ENCODE results near the gene MEP1B.
A peak's percentile ranks its signal among the peaks of the same experiment; 100 is the strongest.
"Not testable (repeated sequence)": the region's sequence is repeated elsewhere in the genome, so short reads cannot be mapped to it uniquely, and the experiment has no call there.

MEP1B gene

DNA sequence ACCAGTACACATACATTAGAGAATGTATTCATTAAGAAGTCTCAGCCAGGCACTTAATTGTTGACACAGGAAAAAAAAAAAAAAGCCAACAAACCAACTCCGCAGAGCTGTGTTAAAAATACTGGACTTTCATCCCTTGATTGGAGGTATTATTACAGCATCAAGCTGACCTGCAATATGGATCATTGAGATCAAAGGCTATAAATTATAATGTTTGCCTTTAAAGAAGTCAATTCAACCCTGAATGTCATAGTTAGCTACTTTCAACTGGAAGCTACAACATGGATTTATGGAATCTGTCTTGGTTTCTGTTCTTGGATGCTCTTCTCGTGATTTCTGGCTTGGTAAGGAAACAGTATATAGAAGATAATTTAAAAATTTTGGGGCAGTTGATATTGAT is at the start of gene MEP1B:
MEP1B (plus strand) TSS at position 250 of the 400 bp plus-strand sequence; CDS start at position 282, 32 bp downstream.
- DNase-seq (ENCODE audit: low read depth in 2 of 2), result no peak

DNA sequence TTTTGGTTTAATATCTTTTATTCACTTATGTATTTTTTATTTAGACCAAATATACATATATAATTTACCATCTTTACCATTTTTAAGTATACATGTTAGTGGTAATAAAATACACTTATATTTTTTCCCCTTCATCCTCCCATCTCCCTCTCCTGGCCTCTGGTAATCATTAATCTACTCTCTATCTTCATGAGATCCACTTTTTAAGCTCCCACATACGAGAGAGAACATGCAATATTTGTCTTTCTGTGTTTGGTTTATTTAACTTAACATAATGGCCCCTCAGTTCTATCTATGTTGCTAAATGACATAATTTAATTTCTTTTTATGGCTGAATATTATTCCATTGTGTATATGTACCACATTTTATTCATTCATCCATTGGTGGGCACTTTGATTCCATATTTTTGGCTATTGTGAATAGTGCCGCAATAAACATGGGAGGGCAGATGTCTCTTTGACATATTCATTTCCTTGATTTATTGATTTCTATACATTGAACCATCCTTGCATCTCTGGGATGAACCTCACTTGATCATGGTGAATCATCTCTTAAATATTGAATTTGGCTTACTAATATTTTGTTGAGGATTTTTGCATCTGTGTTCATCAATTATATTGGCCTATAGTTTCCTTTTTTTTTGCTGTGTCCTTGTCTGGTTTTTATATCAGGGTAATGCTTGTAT is 41.5 kb upstream of the MEP1B start:
- no peak for DNase-seq (ENCODE audit: low read depth in 2 of 2)

DNA sequence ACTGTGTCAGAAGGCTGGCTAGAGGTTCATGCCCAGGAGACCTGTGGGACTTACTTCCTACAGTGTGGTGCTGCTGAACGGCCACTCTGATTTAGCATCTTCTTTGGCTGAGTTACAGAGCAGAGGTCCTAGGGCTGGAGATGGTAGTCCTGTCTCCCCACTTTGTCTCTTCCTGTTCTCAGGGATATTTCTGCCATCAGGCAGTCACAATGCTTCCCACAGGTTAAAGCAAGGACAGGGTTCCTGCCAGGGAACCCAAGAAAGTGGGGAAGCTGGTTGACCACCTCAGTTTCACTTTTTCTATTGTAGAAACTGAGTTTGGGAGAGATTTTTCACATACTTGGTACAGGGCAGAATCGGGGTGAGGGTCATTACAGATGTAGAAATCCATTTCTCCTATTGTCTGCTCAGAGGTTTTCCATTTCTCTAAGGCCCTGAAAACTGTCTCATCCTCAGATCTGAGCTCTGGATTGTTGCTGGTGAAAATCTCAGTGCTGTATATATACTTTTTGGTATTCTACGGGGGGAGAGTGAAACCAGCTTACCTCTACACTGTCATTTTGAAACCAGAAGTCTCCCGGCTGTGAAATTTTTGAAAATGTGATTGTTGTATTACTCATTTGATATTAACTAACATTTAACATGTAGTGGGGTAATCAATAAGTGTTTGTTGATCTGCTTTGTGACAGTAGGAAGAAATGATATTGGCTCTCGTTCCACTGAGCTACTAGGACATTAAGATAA is 37.0 kb upstream of the MEP1B start:
- DNase-seq (ENCODE audit: low read depth in 2 of 2), result no peak

DNA sequence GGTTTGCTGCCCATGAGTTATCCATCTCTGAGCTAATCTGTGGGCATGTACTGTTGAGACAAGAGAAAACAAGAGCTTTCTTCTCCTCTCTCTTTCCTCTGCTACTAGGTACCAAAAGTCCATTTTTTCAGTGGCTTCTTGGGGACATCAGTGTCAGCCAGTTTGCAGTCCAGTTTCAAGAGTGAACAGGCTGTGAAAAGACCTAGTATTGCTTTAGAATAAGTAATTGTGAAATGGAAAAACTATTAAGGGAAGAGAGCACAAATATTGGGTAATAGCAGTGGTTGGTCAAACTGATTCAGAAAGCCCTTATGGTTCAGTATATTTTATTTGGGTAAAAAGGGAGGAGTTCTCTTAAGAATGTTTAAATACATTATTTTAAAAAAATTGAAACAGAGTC is 33.0 kb upstream of the MEP1B start:
- DNase-seq (ENCODE audit: low read depth in 2 of 2), result no peak

DNA sequence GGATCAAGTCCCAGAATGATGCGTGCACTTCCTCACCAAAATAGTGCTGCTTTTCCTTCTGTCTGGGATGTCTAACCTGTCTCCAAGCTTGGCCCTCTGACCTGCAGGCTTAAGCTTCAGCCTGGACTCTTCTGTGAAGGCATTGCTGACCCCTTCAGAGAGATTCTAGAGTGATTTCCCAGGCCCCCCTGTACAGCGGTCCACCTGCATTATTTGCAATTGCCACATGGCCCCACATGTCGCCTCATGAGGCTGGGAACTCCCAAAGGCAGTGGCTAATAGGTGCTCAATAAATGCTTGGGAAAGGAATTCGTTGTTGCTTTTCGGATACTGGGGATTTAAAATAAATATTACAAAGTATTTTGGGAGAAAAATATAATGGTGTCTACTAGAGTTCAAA is 32.3 kb upstream of the MEP1B start:
- no peak for DNase-seq (ENCODE audit: low read depth in 2 of 2)

DNA sequence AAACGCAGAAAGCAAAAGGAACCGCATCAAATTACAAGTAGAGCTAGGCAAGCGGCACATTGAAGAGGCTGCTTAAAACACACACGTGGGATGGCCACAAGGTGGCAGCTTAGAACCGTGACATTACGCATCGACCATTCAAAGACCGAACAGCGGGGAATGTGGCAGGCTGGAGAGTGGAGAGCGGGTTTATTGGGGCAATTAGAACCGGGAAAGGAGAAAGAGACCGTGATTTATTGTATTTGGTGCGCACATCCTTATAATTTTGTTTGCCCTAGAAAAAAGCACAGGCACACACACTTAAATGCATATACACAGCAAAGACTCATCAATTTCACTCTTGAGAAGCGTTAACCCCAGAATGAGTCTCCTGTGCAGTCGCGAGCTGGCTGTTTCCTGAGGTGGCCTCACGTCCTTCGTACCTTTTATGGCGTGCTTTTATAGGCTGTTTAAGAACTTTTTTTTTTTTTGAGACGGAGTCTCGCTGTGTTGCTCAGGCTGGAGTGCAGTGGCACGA is 31.7 kb upstream of the MEP1B start:
- peak; percentile 29 to 59 for DNase-seq (ENCODE audit: low read depth in 2 of 2)

DNA sequence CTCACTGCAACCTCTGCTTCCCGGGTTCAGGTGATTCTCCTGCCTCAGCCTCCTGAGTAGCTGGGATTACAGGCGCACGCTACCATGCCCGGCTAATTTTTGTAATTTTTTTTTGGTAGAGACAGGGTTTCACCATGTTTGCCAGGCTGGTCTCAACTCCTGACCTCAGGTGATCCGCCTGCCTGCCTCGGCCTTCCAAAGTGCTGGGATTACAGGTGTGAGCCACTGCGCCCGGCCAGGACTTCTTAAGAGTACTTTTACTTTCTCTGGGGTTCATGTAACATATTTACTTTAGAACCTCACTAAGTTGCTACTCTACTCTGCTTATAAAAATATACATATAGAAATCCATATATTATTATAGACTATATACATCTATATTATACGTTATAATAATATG is 31.2 kb upstream of the MEP1B start:
- not testable (repeated sequence) for DNase-seq (ENCODE audit: low read depth in 2 of 2)

DNA sequence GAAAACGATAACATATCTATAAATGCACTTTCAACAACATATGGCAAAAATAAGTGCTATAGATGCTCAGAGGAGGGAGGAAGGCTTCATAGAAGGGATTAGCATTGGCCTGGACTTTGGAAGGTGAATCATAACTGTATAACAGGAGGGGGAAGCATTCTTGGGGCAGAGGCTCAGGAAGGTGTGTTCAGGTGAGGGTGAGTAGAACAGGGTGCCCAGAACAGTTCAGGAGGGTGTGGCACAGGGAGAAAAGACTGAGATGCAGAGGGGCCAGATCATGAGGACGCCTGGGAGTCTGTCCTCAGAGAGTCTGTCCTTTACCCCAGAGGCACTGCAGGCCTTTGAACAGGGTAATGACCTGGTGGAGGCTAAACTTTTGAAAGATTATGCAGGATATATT is 29.3 kb upstream of the MEP1B start:
- DNase-seq (ENCODE audit: low read depth in 2 of 2), result no peak

DNA sequence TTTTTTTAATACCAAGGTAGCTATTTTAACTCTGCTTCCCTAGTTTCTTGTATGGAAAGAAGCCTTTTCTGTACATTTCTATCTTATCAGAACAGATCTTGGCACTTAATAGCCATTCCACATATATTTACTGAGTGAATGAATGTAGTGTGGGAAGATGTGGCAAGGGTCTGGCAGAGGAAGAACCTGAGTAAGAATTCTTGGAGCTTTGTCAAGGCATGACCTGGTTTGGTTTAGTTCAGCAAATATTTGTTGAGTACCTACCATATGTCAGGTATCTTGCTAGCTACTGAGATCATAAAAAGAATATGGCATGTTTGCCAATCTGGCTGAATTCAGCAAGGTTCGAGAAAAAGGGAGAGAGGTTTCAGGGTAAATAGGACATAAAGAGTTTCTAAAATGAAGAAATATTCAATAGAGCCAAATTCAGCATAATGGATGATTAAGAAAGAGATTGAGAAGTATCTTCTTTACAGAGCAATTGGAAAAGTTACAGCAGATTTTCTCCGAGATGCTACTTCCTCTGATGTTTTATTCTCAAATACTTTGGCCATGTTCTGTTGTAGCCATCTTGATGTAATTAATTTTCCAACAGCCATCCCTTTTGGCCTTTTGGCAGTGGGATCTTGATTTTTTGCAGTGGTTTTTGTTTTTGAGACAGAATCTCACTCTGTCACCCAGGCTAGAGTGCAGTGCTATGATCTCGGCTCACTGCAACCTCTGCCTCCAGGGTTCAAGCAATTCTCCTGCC is 21.7 kb upstream of the MEP1B start:
- DNase-seq (ENCODE audit: low read depth in 2 of 2), result no peak

DNA sequence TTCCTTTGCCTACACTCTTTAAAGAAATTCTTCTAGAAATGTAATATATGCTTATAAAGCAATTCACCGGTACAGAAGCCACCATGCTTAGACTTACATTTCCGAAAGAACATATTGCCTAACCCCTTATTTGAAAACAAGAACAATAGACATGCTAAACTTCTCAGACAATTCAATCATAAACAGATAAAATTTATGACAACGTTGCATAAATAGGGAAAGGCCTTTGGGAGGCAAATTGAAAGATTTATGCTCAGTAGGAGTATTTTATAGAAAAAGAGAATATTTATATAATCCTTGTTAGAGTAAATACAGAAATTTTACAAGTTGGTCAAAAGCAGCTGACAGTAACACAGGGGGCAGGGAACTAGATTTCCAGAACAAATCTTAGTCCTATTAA is 16.2 kb upstream of the MEP1B start:
- no peak for DNase-seq (ENCODE audit: low read depth in 2 of 2)

DNA sequence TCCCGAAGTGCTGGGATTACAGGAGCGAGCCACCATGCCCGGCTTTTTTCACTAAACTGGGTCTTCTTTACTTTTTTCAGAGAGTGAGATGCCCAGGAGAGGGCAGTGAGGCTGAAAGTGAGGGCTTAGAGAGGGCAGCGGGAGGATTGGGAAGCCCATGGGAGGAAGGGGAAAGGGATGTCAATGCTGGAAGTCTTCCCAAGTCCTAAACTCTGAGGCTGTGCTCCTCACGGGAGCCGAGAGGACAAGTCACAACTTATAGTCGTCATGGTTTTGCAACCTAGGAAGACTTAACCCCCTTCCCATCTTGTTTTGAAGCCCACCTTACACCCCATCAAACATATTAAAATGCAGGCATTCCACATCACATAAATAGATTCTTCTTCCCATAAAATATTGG is 15.1 kb upstream of the MEP1B start:
- no peak for DNase-seq (ENCODE audit: low read depth in 2 of 2)

DNA sequence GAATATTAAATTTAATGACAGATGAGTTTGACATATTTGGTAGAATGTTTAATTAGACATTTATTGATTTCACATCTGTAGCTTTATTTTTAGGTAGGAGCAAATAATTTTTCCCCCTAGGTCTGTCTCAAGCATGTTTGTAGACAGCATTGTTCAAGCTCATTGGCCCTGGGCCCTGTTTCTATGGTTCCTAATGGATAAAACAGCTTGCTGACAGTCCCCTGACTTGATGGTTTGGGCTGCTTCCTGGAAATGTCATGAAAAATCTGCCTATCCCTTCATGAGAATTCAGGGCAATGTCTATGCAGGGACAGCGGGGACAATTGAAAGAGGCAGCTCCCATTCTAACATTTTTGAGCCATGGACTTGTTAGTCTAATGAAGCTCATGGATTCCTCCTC is 14.6 kb upstream of the MEP1B start:
- no peak for DNase-seq (ENCODE audit: low read depth in 2 of 2)

DNA sequence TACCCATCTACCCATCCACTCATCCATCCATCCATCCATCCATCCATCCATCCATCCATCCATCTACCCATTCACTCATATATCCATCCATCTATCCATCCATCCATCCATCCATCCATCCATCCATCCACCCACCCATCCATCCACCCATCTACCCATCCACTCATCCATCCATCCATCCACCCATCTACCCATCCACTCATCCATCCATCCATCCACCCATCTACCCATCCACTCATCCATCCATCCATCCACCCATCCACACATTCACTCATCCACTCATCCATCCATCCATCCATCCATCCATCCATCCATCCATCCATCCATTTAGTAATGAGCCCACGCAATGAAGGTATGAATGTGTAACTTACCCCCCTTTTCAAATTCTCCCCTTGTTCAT is 13.1 kb upstream of the MEP1B start:
- DNase-seq (ENCODE audit: low read depth in 2 of 2), result not testable (repeated sequence)

DNA sequence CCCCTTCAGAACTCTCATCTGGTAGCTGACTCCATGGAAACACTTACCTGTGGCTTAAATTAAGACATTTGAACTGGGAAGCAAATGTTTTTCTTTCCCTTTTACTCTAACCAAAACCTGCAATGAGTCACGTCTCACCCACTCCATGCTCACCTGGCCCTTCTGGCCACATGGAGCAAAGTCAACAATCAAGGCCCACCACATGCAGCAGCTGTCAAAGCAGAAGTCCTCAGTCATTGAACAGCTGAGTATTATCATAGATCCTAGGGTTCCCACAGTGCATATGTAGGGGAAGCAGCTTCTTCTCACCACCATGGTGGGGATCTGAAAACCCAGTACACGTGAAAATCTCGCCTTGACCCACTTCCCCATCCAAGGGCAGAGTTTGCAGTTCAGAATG is 12.3 kb upstream of the MEP1B start:
- DNase-seq (ENCODE audit: low read depth in 2 of 2), result no peak

DNA sequence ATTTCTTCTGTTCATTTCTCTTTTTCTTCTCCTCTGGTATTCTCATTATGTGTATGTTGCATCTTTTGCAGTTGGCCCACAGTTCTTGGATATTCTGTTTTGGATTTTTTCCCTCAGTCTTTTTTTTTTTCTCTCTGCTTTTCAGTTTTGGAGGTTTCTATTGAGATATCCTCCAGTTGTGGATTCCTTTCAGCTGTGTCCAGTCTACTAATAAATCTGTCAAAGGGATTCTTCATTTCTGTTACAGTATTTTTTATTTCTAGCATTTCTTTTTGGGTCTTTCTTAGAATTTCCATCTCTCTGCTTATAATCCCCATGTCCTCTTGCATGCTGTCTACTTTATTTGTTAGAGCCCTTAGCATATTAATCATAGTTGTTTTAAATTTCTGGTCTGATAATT is 6.3 kb upstream of the MEP1B start:
- DNase-seq (ENCODE audit: low read depth in 2 of 2), result no peak

DNA sequence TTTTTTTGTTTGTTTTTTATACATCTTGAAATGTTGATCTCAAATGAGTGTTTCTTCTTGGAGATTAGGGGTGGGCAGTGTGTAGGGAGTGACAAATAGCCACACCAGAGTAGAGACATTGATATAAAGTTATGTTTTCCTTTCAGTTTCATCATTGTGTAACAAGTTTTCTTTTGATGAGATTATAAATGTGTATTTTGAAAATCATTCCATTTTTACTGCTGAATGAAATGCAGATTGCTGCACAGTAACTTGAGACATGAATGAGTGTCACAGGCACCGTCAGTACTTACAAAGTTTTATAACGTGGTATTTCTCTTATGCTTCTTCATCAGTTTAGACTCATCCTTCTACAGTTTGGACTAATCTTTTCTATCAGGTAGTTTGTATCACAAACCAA is 370 bp downstream of the MEP1B start:
- no peak for DNase-seq (ENCODE audit: low read depth in 2 of 2)

DNA sequence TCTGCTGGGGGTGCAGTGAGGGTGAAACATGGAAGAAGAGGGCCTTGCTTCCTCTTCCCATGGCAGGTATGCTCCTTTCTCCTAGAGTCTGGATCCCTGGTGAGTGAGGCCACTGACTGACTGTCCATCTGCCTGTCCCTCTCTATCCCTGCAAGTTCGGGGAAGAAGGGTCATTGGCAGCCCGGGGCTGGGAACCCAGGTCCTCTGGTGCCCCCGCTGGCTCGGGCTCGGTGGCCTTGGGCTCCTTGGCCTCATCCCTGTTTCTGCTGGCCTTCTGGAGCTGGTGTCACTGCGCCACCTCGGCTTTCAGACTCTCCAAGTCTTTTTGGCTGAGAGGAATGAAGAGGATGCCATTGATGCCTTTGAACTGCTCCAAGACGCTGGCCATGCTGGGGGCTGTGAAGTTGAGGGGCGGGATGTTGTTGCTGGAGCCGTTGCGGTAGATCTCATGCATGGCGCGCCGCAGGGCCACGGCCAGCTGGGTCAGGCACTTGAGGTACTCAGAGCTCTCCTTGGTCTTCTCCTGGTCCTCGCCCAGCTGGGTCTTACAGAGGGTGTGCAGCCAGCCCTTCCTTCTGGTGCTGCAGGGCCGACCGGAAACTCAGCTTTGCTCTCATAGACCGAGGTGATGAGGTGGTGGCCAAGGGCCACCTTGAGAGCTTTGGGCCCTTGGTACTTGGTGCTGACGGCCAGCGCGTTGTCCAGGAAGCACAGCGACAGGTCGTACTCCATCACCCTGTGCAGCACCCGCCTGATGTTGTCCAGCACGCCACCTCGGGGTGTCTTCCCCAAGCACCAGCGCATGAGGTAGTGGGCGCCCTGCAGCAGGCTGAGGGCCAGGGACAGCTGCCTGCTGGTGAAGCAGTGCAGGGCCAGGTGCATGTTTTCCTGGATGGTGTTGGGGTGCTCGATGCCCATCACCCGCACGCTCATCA is 6.3 kb downstream of the MEP1B start:
- no peak for DNase-seq (ENCODE audit: low read depth in 2 of 2)

DNA sequence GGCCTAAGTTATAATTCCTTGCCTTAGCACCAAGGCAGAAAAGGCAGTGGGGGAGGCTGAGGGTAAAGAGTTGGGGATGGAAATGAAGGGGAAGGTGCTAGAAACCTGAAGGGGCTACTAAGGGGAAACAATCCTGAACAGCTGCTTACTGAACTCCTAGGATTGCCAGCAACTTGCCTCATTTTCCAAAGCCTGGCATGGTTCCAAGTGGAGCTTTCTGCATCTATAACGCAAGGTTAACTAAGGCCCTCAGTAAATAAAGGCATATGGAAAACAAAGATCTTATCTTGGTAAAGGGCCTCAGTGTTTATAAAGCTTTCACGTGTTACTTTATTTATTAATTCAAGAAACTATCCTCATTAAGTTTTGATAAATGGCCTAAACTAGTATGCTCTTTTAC is 10.9 kb downstream of the MEP1B start:
- no peak for DNase-seq (ENCODE audit: low read depth in 2 of 2)

DNA sequence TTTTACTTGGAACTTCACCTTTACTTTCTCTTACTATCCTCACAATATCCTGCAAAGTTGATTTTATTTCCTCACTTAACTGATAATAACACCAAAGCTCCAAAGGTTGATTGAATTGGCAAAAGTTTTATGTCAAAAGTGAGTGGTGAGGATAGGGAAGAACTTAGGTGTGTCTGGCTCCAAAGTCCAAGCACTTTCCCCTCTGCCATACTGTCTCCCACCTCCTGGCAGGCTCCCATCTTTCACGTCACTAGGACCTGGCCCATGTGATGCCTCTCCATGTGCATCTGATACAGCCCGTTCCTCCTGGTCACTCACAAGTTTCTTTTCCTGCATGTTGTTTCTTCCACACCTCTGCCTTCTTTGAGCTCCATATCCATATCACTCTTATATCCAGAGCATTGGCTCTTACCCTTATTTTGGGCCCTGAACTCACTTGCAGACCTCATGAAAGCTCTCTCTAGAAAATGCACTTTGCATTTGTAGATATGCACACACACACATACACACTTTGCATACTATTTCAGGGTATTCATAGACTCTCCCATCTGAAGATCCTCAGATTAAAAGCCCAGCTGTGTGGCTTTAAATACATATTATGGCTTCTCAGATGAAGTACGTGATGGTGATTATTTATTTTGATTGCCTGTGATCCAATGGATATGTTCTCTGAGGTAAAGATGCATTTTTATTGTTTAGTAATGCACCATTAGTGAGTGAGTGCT is 12.3 kb downstream of the MEP1B start:
- no peak for DNase-seq (ENCODE audit: low read depth in 2 of 2)

DNA sequence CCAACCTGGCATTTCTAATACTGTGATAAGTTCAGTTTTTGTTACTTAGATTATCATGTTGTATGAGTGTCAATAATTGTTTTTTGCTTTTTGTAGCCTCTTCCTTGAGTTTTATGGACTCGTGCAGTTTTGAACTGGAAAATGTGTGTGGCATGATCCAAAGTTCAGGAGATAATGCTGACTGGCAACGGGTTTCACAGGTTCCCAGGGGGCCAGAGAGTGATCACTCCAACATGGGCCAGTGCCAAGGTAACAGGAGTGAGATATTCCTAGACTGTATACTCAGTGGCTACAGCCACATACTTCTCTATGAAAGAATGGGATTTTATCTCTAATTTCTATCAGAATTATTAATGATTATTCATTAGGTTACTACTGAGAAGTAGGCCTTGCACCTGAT is 18.2 kb downstream of the MEP1B start:
- no peak for DNase-seq (ENCODE audit: low read depth in 2 of 2)

DNA sequence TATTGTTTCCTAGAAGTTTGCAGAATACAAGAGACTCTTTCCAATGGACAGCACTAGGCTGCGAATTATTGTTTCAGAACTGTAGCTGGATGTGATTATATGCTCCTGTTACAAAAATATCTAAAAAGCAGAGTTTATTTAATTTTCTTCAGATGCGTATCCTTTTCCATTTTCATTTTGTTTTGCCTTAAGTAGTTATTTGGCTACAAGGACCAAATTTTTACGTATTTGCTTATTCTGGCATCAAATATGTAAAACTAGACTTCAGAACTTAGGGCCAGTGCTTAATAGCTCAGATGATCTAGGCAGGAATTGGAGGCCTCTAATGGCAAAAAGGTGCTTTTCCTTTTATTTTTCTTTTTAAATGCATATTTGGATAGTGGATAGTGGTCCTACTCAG is 18.7 kb downstream of the MEP1B start:
- DNase-seq (ENCODE audit: low read depth in 2 of 2), result no peak

Measured in stimulated activated CD4-positive, alpha-beta T cell treated with anti-CD3 and anti-CD28 coated beads, Interleukin-12 subunit alpha, Interleukin-12 subunit beta, amount 100 ng/mL, for 24 hours (primary cell).